ENCODE data around the gene KIR2DL3. TPM values are rescaled to one million over a fixed set of nuclear protein-coding genes. Genes with fewer than 3 reads are reported as not detected.

KIR2DL3 gene
- total RNA-seq, 2 donors from 2014 or later = not detected

DNA sequence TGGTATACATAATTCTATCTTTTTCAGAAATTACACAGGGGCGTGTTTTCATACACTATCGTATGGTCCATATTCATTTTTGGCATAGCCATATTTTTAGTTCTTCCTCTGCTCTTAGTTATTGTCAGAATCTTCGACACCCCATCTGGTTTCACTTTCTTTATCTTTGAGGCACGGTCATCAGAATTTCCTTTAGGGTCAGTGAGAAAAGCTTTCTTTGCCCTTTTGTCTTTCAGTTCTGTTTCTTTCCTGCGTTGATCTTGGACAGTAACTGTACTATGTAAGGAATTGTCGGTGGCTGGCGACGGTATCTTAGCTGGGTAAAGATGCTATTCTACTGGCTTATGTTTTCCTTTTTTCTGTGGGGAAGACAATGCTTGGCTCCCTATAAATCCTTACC is 54.5 kb downstream of the KIR2DL3 start:
- no peak overlapping the region for H3K27ac ChIP-seq
- DNase-seq (no peak), ATAC-seq (no peak)
- 47 to 55% methylated on average over 8 of the region's 8 CpGs for WGBS, 2 donors
- no peaks in the 10 kb centered on the region for H3K4me1 ChIP-seq
- H3K4me3 ChIP-seq = no peak overlapping the region
- TF ChIP-seq, protein P1, sequence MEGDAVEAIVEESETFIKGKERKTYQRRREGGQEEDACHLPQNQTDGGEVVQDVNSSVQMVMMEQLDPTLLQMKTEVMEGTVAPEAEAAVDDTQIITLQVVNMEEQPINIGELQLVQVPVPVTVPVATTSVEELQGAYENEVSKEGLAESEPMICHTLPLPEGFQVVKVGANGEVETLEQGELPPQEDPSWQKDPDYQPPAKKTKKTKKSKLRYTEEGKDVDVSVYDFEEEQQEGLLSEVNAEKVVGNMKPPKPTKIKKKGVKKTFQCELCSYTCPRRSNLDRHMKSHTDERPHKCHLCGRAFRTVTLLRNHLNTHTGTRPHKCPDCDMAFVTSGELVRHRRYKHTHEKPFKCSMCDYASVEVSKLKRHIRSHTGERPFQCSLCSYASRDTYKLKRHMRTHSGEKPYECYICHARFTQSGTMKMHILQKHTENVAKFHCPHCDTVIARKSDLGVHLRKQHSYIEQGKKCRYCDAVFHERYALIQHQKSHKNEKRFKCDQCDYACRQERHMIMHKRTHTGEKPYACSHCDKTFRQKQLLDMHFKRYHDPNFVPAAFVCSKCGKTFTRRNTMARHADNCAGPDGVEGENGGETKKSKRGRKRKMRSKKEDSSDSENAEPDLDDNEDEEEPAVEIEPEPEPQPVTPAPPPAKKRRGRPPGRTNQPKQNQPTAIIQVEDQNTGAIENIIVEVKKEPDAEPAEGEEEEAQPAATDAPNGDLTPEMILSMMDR (IDR thresholded peaks at IDR 0.05) = no peak
- no peak for TF ChIP-seq POLR2A (IDR thresholded peaks at IDR 0.05)
- H3K36me3 ChIP-seq (replicated peaks in 1 of 2; ENCODE audit: insufficient read depth in 1 of 2, low read depth in 2 of 2) = no peaks in the 10 kb centered on the region
- H3K9me3 ChIP-seq = no peaks in the 10 kb centered on the region
- no peaks in the 10 kb centered on the region for H3K27me3 ChIP-seq
- intact Hi-C loops (cut with DNase I) = no loop called here

DNA sequence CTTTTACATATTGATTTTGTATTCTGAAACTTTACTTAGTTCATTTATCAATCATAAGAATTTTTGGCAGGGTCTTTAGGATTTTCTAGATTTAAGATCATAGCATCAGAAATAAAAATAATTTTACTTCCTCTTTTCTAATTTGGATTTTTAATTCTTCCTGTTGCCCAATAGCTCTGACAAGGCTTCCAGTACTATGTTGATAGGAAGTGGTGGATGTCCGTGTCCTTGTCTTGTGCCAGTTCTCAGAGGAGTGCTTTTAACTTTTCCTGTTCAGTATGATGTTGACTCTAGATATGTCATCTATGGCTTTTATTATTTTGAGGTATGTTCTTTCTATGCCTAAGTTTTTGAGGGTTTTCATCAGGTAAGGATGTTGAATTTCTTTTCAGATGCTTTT is 57.4 kb downstream of the KIR2DL3 start:
- Histone ChIP-seq H3K4me3 (no peak overlapping the region), H3K36me3 (replicated peaks in 1 of 2; ENCODE audit: insufficient read depth in 1 of 2, low read depth in 2 of 2) (no peaks in the 10 kb centered on the region), H3K27me3 (no peaks in the 10 kb centered on the region), H3K9me3 (no peaks in the 10 kb centered on the region), H3K4me1 (no peaks in the 10 kb centered on the region), H3K27ac (no peak overlapping the region)
- ATAC-seq (no peak), DNase-seq (no peak)
- 22 to 50% methylated on average over 1 of the region's 1 CpG for WGBS, 2 donors
- TF ChIP-seq, protein P1 (IDR thresholded peaks at IDR 0.05) = no peak
- TF ChIP-seq POLR2A (IDR thresholded peaks at IDR 0.05) = no peak
- intact Hi-C loops (cut with DNase I) = no loop called here

Small RNAs within 50 kb of the gene (small RNA-seq; reads per million reads assigned to genes)
- gene AC245128.2 (not detected), gene KIR3DP1 (not detected)

Other genes starting within 250 kb of the KIR2DL3 start
- not detected for gene LAIR2, start 235.7 kb upstream of the KIR2DL3 start, total RNA-seq
- 1 to 10 TPM in 1 of 2 donors, not detected in 1; 1.6 TPM for gene LILRA2, start 164.7 kb upstream of the KIR2DL3 start, total RNA-seq
- gene LILRA1, start 144.9 kb upstream of the KIR2DL3 start, total RNA-seq = under 1 TPM in 1 of 2 donors, not detected in 1; 0.26 TPM
- gene LILRB1, start 108.0 kb upstream of the KIR2DL3 start, total RNA-seq = under 1 TPM; 0.33 to 0.52 TPM
- gene LILRB4, start 75.5 kb upstream of the KIR2DL3 start, total RNA-seq = 1 to 10 TPM in 1 of 2 donors, under 1 TPM in 1; 0.99 to 1.0 TPM
- gene KIR3DL3, start 14.1 kb upstream of the KIR2DL3 start, total RNA-seq = not detected
- not detected for gene KIR2DL1, start 31.3 kb downstream of the KIR2DL3 start, total RNA-seq
- not detected for gene KIR2DL4, start 65.1 kb downstream of the KIR2DL3 start, total RNA-seq
- gene KIR3DL1, start 78.0 kb downstream of the KIR2DL3 start, total RNA-seq = not detected
- not detected for gene KIR2DS4, start 94.2 kb downstream of the KIR2DL3 start, total RNA-seq
- gene KIR3DL2, start 111.9 kb downstream of the KIR2DL3 start, total RNA-seq = not detected
- not detected for gene FCAR, start 135.7 kb downstream of the KIR2DL3 start, total RNA-seq
- not detected for gene NCR1, start 167.6 kb downstream of the KIR2DL3 start, total RNA-seq
- not detected for gene NLRP7, start 209.0 kb downstream of the KIR2DL3 start, total RNA-seq
- gene NLRP2, start 227.9 kb downstream of the KIR2DL3 start, total RNA-seq = 10 to 100 TPM in 1 of 2 donors, 1 to 10 TPM in 1; 1.3 to 10.2 TPM